ENCODE results near the gene SH2D3C.

Gene SH2D3C

GRCh38 chr9:127693697-127694096 lies 84.8 kb downstream of the SH2D3C start:
- no peak for DNase-seq

- no peak for DNase-seq
Observed at GRCh38 chr9:127693143-127693542, 85.3 kb downstream of the SH2D3C start.

GRCh38 chr9:127692071-127692470 lies 86.4 kb downstream of the SH2D3C start:
- DNase-seq, result no peak

- DNase-seq, result no peak
Observed at GRCh38 chr9:127690735-127691134, 87.7 kb downstream of the SH2D3C start.

DNA sequence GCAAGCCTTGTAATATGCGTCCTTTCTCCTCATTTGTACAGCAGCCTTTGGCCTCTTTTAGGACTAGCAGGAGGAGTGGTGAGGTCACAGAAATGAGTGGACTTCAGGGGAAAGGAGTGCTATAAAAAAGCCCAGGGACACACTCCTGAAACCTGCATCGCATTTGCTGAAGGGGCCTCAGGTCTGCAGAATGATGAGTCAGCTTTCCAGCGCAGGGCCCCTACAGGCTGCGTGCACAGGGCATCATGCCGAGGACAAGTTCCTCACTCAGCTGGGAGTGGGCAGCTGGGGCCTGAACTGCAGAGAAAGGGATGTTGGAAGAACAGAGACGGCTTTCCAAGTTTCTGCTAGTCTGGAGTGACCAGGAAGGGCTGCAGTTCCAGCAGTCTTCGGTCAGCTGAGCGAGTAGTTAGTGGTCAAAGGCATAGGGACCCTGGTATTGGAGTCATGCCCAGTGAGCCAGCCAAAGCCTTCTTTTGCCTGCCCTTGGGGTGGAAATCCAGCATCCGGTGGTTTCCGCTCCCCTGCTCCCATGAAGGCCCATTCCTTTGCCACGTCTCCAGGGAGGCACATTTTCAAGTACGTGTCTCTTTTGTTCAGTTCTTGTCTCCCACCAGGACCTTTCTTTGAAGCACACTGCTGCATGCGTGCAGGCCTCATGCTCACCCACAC lies 89.0 kb downstream of the SH2D3C start:
- DNase-seq, result no peak
